ENCODE data around the gene INVS.
"Not testable (repeated sequence)": the region's sequence is repeated elsewhere in the genome, so short reads cannot be mapped to it uniquely, and the experiment has no call there.

The INVS gene

GRCh38 chr9:100082782-100083181, 16.3 kb upstream of the INVS start:
- no peak for DNase-seq (ENCODE audit: low read depth, low spot score)

- DNase-seq (ENCODE audit: low read depth, low spot score): no peak
Measured at GRCh38 chr9:100083448-100084127, 15.5 kb upstream of the INVS start.

- DNase-seq (ENCODE audit: low read depth, low spot score): no peak
Measured at GRCh38 chr9:100084128-100084453, 15.0 kb upstream of the INVS start.

GRCh38 chr9:100084734-100085133, 14.3 kb upstream of the INVS start:
- no peak for DNase-seq (ENCODE audit: low read depth, low spot score)

- DNase-seq (ENCODE audit: low read depth, low spot score): no peak
Measured at GRCh38 chr9:100086097-100086635, 12.9 kb upstream of the INVS start.

GRCh38 chr9:100087218-100087617, 11.8 kb upstream of the INVS start:
- no peak for DNase-seq (ENCODE audit: low read depth, low spot score)

- DNase-seq (ENCODE audit: low read depth, low spot score): no peak
Measured at GRCh38 chr9:100088202-100088601, 10.8 kb upstream of the INVS start.

GRCh38 chr9:100090880-100091279, 8.2 kb upstream of the INVS start:
- no peak for DNase-seq (ENCODE audit: low read depth, low spot score)

- DNase-seq (ENCODE audit: low read depth, low spot score): no peak
Measured at GRCh38 chr9:100091650-100092049, 7.4 kb upstream of the INVS start.

GRCh38 chr9:100092066-100092465, 7.0 kb upstream of the INVS start:
- DNase-seq (ENCODE audit: low read depth, low spot score): no peak

GRCh38 chr9:100094411-100094810, 4.6 kb upstream of the INVS start:
- DNase-seq (ENCODE audit: low read depth, low spot score): not testable (repeated sequence)

GRCh38 chr9:100096378-100096916, 2.6 kb upstream of the INVS start:
- DNase-seq (ENCODE audit: low read depth, low spot score): no peak

GRCh38 chr9:100098046-100098886, 777 bp upstream of the INVS start:
- no peak for DNase-seq (ENCODE audit: low read depth, low spot score)

GRCh38 chr9:100099722-100100042, 639 bp downstream of the INVS start:
- DNase-seq (ENCODE audit: low read depth, low spot score): no peak

GRCh38 chr9:100100146-100100667, 1.2 kb downstream of the INVS start:
- DNase-seq (ENCODE audit: low read depth, low spot score): no peak

GRCh38 chr9:100101608-100102007, 2.6 kb downstream of the INVS start:
- DNase-seq (ENCODE audit: low read depth, low spot score): no peak

GRCh38 chr9:100104314-100104713, 5.3 kb downstream of the INVS start:
- DNase-seq (ENCODE audit: low read depth, low spot score): no peak

- no peak for DNase-seq (ENCODE audit: low read depth, low spot score)
Measured at GRCh38 chr9:100105861-100106260, 6.8 kb downstream of the INVS start.

GRCh38 chr9:100106616-100107015, 7.6 kb downstream of the INVS start:
- no peak for DNase-seq (ENCODE audit: low read depth, low spot score)

- no peak for DNase-seq (ENCODE audit: low read depth, low spot score)
Measured at GRCh38 chr9:100108559-100108958, 9.5 kb downstream of the INVS start.

- no peak for DNase-seq (ENCODE audit: low read depth, low spot score)
Measured at GRCh38 chr9:100111235-100111634, 12.2 kb downstream of the INVS start.

GRCh38 chr9:100112677-100113336, 13.8 kb downstream of the INVS start:
- no peak for DNase-seq (ENCODE audit: low read depth, low spot score)

Data from brain pericyte (primary cell).